GM06990 (cell line): ENCODE data around the gene CRCP.

Experiments used
- DNase-seq: peaks from one replicate; pipeline ENCODE4 v3.0.0-alpha.2; 2011; ENCODE audit not compliant: insufficient read length; ENCODE audit errors: extremely low read depth
- H3K27me3 ChIP-seq: replicated peaks from 2 replicates; pipeline ENCODE4 v1.6.0; 2011; ENCODE audit warnings: low read length; ENCODE audit not compliant: control insufficient read depth, insufficient read depth
- H3K36me3 ChIP-seq: 2 replicates; pipeline ENCODE4 v1.5.1; 2011; ENCODE audit warnings: low read length; ENCODE audit not compliant: control insufficient read depth, insufficient read depth
- H3K4me3 ChIP-seq: replicated peaks from 2 replicates; pipeline ENCODE4 v1.5.1; 2011; ENCODE audit warnings: low read depth, mild to moderate bottlenecking, control low read depth, low read length
- CTCF ChIP-seq: IDR thresholded peaks from 2 replicates; pipeline ENCODE4 v1.5.1; 2011; ENCODE audit warnings: low read length, control low read depth, mild to moderate bottlenecking, inconsistent platforms; ENCODE audit not compliant: insufficient read depth, poor library complexity, severe bottlenecking

CRCP gene

GRCh38 chr7:66181329-66181728, 66.7 kb downstream of the CRCP start:
- H3K4me3 ChIP-seq, result no peak overlapping the region
- TF ChIP-seq CTCF, result no peak
- H3K36me3 ChIP-seq, result no peaks in the 10 kb centered on the region
- DNase-seq, result no peak
- no peaks in the 10 kb centered on the region for H3K27me3 ChIP-seq

- no peaks in the 10 kb centered on the region for H3K36me3 ChIP-seq
- no peak for TF ChIP-seq CTCF
- no peak overlapping the region for H3K4me3 ChIP-seq
- DNase-seq, result no peak
- H3K27me3 ChIP-seq, result no peaks in the 10 kb centered on the region
Observed at GRCh38 chr7:66181845-66182244, 67.2 kb downstream of the CRCP start.

DNA sequence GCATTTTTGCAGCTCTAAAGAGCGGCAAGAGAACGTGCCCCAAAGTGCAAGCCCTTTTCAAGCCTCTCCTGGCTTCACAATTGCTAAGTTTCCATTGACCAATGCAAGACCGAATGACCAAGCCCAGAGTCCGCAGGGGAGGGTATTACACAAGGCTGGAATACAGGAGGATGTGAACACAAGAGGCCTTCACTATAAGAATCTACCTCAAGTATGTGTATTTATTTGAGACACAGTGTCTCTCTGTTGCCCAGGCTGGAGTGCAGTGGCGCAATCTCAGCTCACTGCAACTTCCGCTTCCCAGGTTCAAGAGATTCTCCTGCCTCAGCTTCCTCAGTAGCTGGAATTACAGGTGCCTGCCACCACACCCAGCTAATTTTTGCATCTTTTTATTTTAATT, 68.3 kb downstream of the CRCP start:
- H3K4me3 ChIP-seq, result no peak overlapping the region
- no peak for DNase-seq
- H3K36me3 ChIP-seq, result no peaks in the 10 kb centered on the region
- no peaks in the 10 kb centered on the region for H3K27me3 ChIP-seq
- TF ChIP-seq CTCF, result no peak

- Histone ChIP-seq H3K4me3 (no peak overlapping the region), H3K27me3 (no peaks in the 10 kb centered on the region), H3K36me3 (no peaks in the 10 kb centered on the region)
- no peak for DNase-seq
- TF ChIP-seq CTCF, result no peak
Observed at GRCh38 chr7:66183700-66184099, 69.1 kb downstream of the CRCP start.

- no peak for TF ChIP-seq CTCF
- DNase-seq, result no peak
- Histone ChIP-seq H3K4me3 (no peak overlapping the region), H3K36me3 (no peaks in the 10 kb centered on the region), H3K27me3 (no peaks in the 10 kb centered on the region; the same call in 1 of the 2 replicates)
Observed at GRCh38 chr7:66185680-66186187, 71.1 kb downstream of the CRCP start.

DNA sequence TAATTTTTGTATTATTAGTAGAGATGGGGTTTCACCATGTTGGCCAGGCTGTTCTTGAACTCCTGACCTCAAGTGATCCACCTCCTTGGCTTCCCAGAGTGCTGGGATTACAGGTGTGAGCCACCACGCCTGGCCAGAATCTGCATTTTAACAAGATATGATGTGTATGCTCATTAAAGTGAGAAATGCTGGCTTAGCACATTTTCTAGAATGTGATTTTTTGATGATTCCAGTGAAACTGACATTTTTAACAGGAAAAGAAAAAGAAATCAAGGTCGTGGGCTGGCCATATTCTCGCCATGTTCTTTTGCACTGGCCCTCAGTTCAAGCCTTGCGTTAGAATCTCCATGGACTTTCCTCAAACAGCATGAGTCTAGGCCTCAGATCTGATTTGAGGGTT, 72.3 kb downstream of the CRCP start:
- H3K4me3 ChIP-seq, result no peak overlapping the region
- TF ChIP-seq CTCF, result no peak
- no peak for DNase-seq
- no peaks in the 10 kb centered on the region; the same call in 1 of the 2 replicates for H3K27me3 ChIP-seq
- no peaks in the 10 kb centered on the region for H3K36me3 ChIP-seq
